T-cell (primary cell): ENCODE results near the gene BDKRB2. TPM values are rescaled to one million over a fixed set of nuclear protein-coding genes. Genes with fewer than 3 reads are reported as not detected.

Source experiments
- ATAC-seq, 4 experiments: fragments of 200-7000 bp in 3 of 4; fragments of 150-1000 bp in 1 of 4; cut with Tn5 transposase; replicated peaks in 1 of 4; 1 replicate in 3 of 4; 2 replicates in 1 of 4; pipeline ENCODE4 v1.10.0; 2021; ENCODE audit warnings: moderate library complexity in 3 of 4, mild to moderate bottlenecking in 2 of 4, moderate number of reproducible peaks in 1 of 4
- CTCF ChIA-PET, 2 donors: fragments of 300-600 bp; sonication (Branson Sonifier 250); formaldehyde crosslinking; loops; one replicate each; lab custom pipeline; 2022; ENCODE audit warnings: antibody characterized with exemption in 2 of 2; lab: Charles Lee
- POLR2A ChIA-PET, 2 donors: fragments of 300-600 bp; sonication (Branson Sonifier 250); formaldehyde crosslinking; loops; one replicate each; lab custom pipeline; 2022; ENCODE audit warnings: antibody characterized with exemption in 2 of 2; lab: Charles Lee
- DNase-seq, 35 experiments: peaks; one replicate each; pipeline versions ENCODE4 v3.0.0 to v3.0.0-alpha.2; 2013 to 2023
- H3K27ac ChIP-seq: one replicate; pipeline ENCODE4 v1.5.1; 2013; ENCODE audit warnings: low read length
- H3K27me3 ChIP-seq, 2 experiments: replicated peaks in 1 of 2; 1 replicate in 1 of 2; 2 replicates in 1 of 2; pipeline versions ENCODE4 v1.6.1 to v1.7.0; 2013; ENCODE audit warnings: low read length in 1 of 2, mixed read lengths in 1 of 2; ENCODE audit not compliant: control insufficient read depth in 2 of 2, insufficient read depth in 2 of 2; ENCODE audit errors: extremely low read depth in 1 of 2
- H3K36me3 ChIP-seq, 2 donors: 1 replicate in 1 of 2; 2 replicates in 1 of 2; pipeline versions ENCODE4 v1.6.1 to v1.7.0; 2013; ENCODE audit warnings: low read length in 1 of 2; ENCODE audit not compliant: control insufficient read depth in 2 of 2, insufficient read depth in 1 of 2; ENCODE audit errors: extremely low read depth in 1 of 2
- H3K4me1 ChIP-seq, 2 experiments: 1 replicate in 1 of 2; 2 replicates in 1 of 2; pipeline versions ENCODE4 v1.6.1 to v1.7.0; 2013; ENCODE audit warnings: low read length in 2 of 2, mixed read lengths in 1 of 2; ENCODE audit not compliant: insufficient read depth in 2 of 2, control insufficient read depth in 1 of 2; ENCODE audit errors: extremely low read depth in 1 of 2
- H3K4me3 ChIP-seq, 2 donors: 1 replicate in 1 of 2; 2 replicates in 1 of 2; pipeline versions ENCODE4 v1.5.1 to v1.7.0; 2013; ENCODE audit warnings: mild to moderate bottlenecking in 2 of 2, low read length in 1 of 2, moderate library complexity in 1 of 2; ENCODE audit not compliant: control insufficient read depth in 1 of 2; ENCODE audit errors: extremely low read depth in 1 of 2
- H3K9me3 ChIP-seq: 2 replicates; pipeline ENCODE4 v1.7.0; 2013
- H3K27ac Mint-ChIP-seq, 2 donors: one replicate each; pipeline ENCODE4 v1.8.0; 2020 to 2021; ENCODE audit warnings: mild to moderate bottlenecking in 2 of 2, mixed read lengths in 2 of 2
- H3K27me3 Mint-ChIP-seq, 2 donors: one replicate each; pipeline ENCODE4 v1.8.0; 2021 to 2022; ENCODE audit warnings: mixed read lengths in 2 of 2
- H3K36me3 Mint-ChIP-seq: one replicate; pipeline ENCODE4 v1.8.0; 2021; ENCODE audit warnings: mixed read lengths
- H3K4me1 Mint-ChIP-seq, 3 donors: one replicate each; pipeline ENCODE4 v1.8.0; 2020 to 2022; ENCODE audit warnings: mixed read lengths in 3 of 3, mild to moderate bottlenecking in 1 of 3
- H3K4me3 Mint-ChIP-seq, 3 donors: one replicate each; pipeline ENCODE4 v1.8.0; 2020 to 2022; ENCODE audit warnings: mild to moderate bottlenecking in 3 of 3, mixed read lengths in 3 of 3, moderate library complexity in 3 of 3
- H3K9me3 Mint-ChIP-seq, 3 donors: one replicate each; pipeline ENCODE4 v1.8.0; 2020 to 2022; ENCODE audit warnings: mixed read lengths in 3 of 3
- WGBS: methylation state at CpG from one replicate; pipeline ENCODE4 v1.1.5; 2013; ENCODE audit warnings: missing lambda C conversion rate; ENCODE audit not compliant: insufficient coverage; 5-methylcytosine and 5-hydroxymethylcytosine counted together
- total RNA-seq, 35 experiments: library from RNA in 6 of 35; stranded (reverse) in 6 of 35; fragments of 120-200 nt in 1 of 35; gene quantifications; one replicate each; pipeline versions ENCODE4 v1.2.1 to v1.2.4 and lab custom pipeline; 2013 to 2026

Gene BDKRB2
- total RNA-seq, 5 donors from 2014 or later (not counting 1 experiment from before 2014, with no cell fraction given) = 0.06 to 0.09 TPM; not detected in 3

DNA sequence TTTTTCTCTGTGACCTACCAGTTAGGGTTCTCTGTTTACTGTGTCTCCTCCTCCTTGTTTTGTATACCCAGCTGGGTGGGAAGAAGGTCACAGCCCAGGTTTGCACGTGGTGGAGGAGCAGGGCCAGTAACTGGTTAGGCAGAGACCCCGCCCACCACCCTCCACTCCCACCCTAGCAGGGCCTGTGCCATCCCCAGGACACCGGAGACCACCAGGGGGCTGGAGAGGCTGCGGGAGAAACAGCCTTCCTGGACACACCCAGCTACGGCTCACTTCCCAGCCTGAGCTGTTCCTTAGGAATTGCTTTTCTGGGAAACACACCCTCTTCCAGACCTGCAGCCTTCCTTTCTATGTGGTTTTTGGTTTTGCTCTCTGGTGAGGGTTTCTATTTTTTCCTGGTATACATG, 21.1 kb downstream of the BDKRB2 start:
- Histone ChIP-seq H3K36me3 (no peaks in the 10 kb centered on the region), H3K9me3 (no peaks in the 10 kb centered on the region), H3K4me3 (no peak overlapping the region), H3K27me3 (peaks cover 0 to 14% of the 10 kb centered on the region in 2 experiments), H3K27ac (no peak overlapping the region), H3K4me1 (no peaks in the 10 kb centered on the region)
- DNase-seq (no peak), ATAC-seq (no peak)
- Mint-ChIP-seq H3K4me1 (no peaks in the 10 kb centered on the region), H3K36me3 (no peaks in the 10 kb centered on the region), H3K9me3 (no peaks in the 10 kb centered on the region), H3K27ac (no peak overlapping the region), H3K27me3 (peaks cover 11 to 16% of the 10 kb centered on the region in 2 donors), H3K4me3 (no peak overlapping the region)
- 18% methylated on average over 3 of the region's 5 CpGs for WGBS
- POLR2A ChIA-PET = no interaction called here
- CTCF ChIA-PET = no interaction called here

DNA sequence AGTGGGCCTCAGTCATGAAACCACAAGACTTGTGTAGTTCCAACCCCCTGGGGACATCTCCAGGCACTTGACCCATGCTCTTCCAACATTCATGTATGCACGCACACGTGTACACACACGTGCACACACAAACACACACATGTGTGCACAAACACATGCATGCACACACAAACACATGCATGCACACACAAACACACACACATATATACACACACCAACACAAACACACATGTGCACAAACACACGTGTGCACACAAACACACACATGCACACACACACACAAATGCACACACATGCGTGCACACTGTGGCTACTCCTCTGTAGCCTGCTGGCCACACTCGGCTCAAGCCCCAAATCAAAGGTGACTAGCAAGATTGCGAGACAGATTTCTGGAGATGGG, 22.8 kb downstream of the BDKRB2 start:
- ATAC-seq (no peak), DNase-seq (no peak)
- WGBS = 95% methylated on average over 6 of the region's 7 CpGs
- no peak overlapping the region for H3K4me3 Mint-ChIP-seq
- Histone ChIP-seq H3K4me3 (no peak overlapping the region), H3K4me1 (no peaks in the 10 kb centered on the region), H3K27ac (no peak overlapping the region), H3K27me3 (peaks cover 0 to 8% of the 10 kb centered on the region in 2 experiments), H3K9me3 (no peaks in the 10 kb centered on the region), H3K36me3 (no peaks in the 10 kb centered on the region)
- ChIA-PET CTCF (no interaction called here), POLR2A (no interaction called here)
- no peak overlapping the region for H3K27ac Mint-ChIP-seq
- H3K27me3 Mint-ChIP-seq = peaks cover 10 to 12% of the 10 kb centered on the region in 2 donors
- H3K9me3 Mint-ChIP-seq = no peaks in the 10 kb centered on the region
- H3K4me1 Mint-ChIP-seq = no peaks in the 10 kb centered on the region
- no peaks in the 10 kb centered on the region for H3K36me3 Mint-ChIP-seq

DNA sequence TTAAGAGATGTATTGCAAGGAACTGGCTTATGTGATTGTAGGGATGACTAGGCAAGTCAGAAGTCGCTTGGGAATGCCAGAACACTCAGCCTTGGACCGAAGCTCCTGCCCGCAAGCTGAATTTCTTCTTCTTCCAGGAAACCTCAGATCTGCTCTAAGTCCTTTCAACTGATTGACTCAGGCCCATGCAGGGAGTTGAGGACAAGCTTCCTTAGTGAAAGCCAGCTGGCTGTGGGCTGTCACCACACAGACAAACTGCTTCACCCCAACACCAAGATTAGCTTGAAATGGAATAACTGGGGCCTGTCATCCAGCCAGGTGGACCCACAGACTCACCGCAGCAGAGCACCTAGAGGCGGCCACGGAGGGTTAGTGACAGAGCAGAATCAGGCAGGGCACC, 24.7 kb downstream of the BDKRB2 start:
- Histone ChIP-seq H3K4me3 (no peak overlapping the region), H3K27ac (no peak overlapping the region), H3K9me3 (no peaks in the 10 kb centered on the region), H3K4me1 (no peaks in the 10 kb centered on the region), H3K27me3 (peaks cover 0 to 15% of the 10 kb centered on the region in 2 experiments), H3K36me3 (no peaks in the 10 kb centered on the region)
- no peak for ATAC-seq
- no peak for DNase-seq
- H3K9me3 Mint-ChIP-seq = no peaks in the 10 kb centered on the region
- ChIA-PET CTCF (no interaction called here), POLR2A (no interaction called here)
- 93% methylated on average over 6 of the region's 6 CpGs for WGBS
- H3K4me1 Mint-ChIP-seq = no peaks in the 10 kb centered on the region
- H3K27ac Mint-ChIP-seq = no peak overlapping the region
- H3K27me3 Mint-ChIP-seq = peaks cover 10% of the 10 kb centered on the region in 2 donors
- H3K4me3 Mint-ChIP-seq = no peak overlapping the region
- H3K36me3 Mint-ChIP-seq = no peaks in the 10 kb centered on the region

DNA sequence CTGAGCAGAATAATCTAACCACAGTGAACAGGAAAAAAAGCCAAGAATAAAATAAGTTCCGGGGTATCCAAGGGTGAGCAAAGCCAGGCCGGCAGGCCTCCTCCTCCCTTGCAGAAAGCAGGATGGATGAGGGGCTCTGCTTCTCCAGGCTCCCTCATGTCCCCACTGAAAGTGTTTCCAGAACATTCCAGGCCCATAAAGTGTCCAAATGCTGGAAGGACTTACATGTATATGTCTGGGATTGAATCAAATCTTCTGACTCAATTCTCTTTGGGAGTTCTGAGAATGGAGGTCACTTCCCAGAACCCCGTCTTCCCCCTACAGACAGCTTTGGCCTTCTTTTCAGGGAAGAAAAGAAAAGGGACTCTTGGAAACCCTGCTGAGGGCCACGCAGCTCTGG, 26.4 kb downstream of the BDKRB2 start:
- WGBS = 83% methylated on average over 1 of the region's 4 CpGs
- H3K4me3 Mint-ChIP-seq = no peak overlapping the region

DNA sequence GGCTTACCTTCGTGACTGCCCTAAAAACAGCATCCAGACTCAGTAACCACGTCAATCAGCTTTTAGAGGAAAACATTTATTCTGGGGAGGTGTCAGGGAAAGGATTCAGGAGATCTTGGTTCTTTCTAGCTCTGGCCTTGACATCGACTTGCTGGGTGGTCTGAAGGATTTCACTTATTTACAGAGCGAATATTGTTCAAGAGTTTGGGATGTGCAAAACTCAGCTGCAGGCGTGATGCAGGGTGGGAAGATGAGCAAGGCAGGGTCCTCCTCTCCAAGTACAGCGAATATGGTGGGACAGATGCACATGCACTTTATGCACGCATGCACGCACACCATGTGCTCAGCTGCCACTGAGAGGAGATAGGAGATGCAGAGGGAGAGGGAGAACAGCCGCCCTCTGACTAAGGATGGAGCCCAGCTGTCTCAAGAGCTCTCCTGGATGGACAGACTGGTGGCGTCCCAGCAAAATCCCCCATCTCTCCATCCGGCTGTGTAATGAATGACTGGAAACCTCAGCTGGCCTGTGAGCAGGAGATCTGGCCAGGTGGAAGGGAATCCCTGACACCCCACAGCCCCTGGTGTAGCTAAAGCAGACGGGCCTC, 27.0 kb downstream of the BDKRB2 start:
- Histone ChIP-seq H3K4me3 (no peak overlapping the region), H3K27me3 (peaks cover 0 to 26% of the 10 kb centered on the region in 2 experiments), H3K27ac (no peak overlapping the region), H3K9me3 (no peaks in the 10 kb centered on the region), H3K4me1 (no peaks in the 10 kb centered on the region), H3K36me3 (no peaks in the 10 kb centered on the region)
- no peak overlapping the region for H3K4me3 Mint-ChIP-seq
- CTCF ChIA-PET = no interaction called here
- H3K9me3 Mint-ChIP-seq = no peaks in the 10 kb centered on the region
- DNase-seq = no peak
- H3K4me1 Mint-ChIP-seq = no peaks in the 10 kb centered on the region
- ATAC-seq = no peak
- POLR2A ChIA-PET = no interaction called here
- H3K36me3 Mint-ChIP-seq = no peaks in the 10 kb centered on the region
- WGBS = 84% methylated on average over 6 of the region's 12 CpGs
- H3K27me3 Mint-ChIP-seq = peaks cover 6 to 7% of the 10 kb centered on the region in 2 donors
- H3K27ac Mint-ChIP-seq = no peak overlapping the region

More for the DNA sequence above, 26.4 kb downstream of the BDKRB2 start:
- no peaks in the 10 kb centered on the region for H3K4me1 Mint-ChIP-seq
- Histone ChIP-seq H3K4me1 (no peaks in the 10 kb centered on the region), H3K27me3 (peaks cover 0 to 21% of the 10 kb centered on the region in 2 experiments), H3K36me3 (no peaks in the 10 kb centered on the region), H3K9me3 (no peaks in the 10 kb centered on the region), H3K4me3 (no peak overlapping the region), H3K27ac (no peak overlapping the region)
- CTCF ChIA-PET = no interaction called here
- no peak overlapping the region for H3K27ac Mint-ChIP-seq
- no peaks in the 10 kb centered on the region for H3K36me3 Mint-ChIP-seq
- POLR2A ChIA-PET = no interaction called here
- no peak for DNase-seq
- peaks cover 3 to 7% of the 10 kb centered on the region in 2 donors for H3K27me3 Mint-ChIP-seq
- ATAC-seq = no peak
- H3K9me3 Mint-ChIP-seq = no peaks in the 10 kb centered on the region

DNA sequence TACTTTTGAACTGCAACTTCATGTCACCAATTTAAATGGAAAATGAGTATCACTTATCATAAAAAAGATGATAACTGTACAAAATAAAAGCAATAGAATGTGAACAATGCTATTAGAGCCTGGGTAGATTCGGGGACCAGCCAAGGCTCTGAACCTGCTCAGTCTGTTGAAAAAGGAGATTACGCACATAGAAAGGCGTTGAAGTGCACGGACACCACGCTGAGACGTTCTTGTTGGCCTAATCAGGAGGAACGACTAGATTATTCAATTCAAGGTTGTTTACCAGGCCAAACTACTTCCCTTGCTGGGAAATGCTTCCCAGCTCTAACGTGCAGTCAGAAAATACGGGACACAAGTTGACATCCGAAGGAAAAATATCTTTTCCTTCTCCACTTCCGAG, 27.9 kb downstream of the BDKRB2 start:
- no peak overlapping the region for H3K27ac ChIP-seq
- no peaks in the 10 kb centered on the region for H3K9me3 ChIP-seq
- no peaks in the 10 kb centered on the region for H3K36me3 ChIP-seq
- Mint-ChIP-seq H3K9me3 (no peaks in the 10 kb centered on the region), H3K36me3 (no peaks in the 10 kb centered on the region), H3K27ac (no peak overlapping the region), H3K4me3 (no peak overlapping the region), H3K4me1 (no peaks in the 10 kb centered on the region), H3K27me3 (peaks cover 6 to 7% of the 10 kb centered on the region in 2 donors)
- DNase-seq (no peak), ATAC-seq (no peak)
- peaks cover 0 to 29% of the 10 kb centered on the region in 2 experiments for H3K27me3 ChIP-seq
- no peaks in the 10 kb centered on the region for H3K4me1 ChIP-seq
- 77% methylated on average over 6 of the region's 11 CpGs for WGBS
- CTCF ChIA-PET = no interaction called here
- POLR2A ChIA-PET = no interaction called here
- no peak overlapping the region for H3K4me3 ChIP-seq
